ENCODE data around the gene ZNF175. TPM values are rescaled to one million over a fixed set of nuclear protein-coding genes. Genes with fewer than 3 reads are reported as not detected.

ZNF175 gene
- total RNA-seq, 2 experiments from 2014 or later: 6.6 to 8.0 TPM

GRCh38 chr19:51566489-51567100 is 4.5 kb upstream of the ZNF175 start:
- Mint-ChIP-seq H3K4me1 (ENCODE audit: low read depth) (peaks cover 7% of the 10 kb centered on the region), H3K36me3 (ENCODE audit: low read depth) (no peaks in the 10 kb centered on the region), H3K4me3 (no peak overlapping the region), H3K9me3 (no peaks in the 10 kb centered on the region), H3K27ac (no peak overlapping the region), H3K27me3 (peaks cover 17% of the 10 kb centered on the region)
- ChIA-PET POLR2A (no interaction called here), CTCF (interaction anchor here (0.6 to 0.7 kb wide), 2 partner anchors 12 to 94 kb away, joined by 3 read pairs; no protein-coding TSS in a partner anchor)
- TF ChIP-seq CTCF (IDR thresholded peaks at IDR 0.05): no peak
- ATAC-seq (no peak), DNase-seq (no peak)
- intact Hi-C loops (cut with micrococcal nuclease): no loop called here

GRCh38 chr19:51567583-51567982 is 3.5 kb upstream of the ZNF175 start:
- H3K36me3 Mint-ChIP-seq (ENCODE audit: low read depth): peaks cover 2% of the 10 kb centered on the region

GRCh38 chr19:51568456-51568855 is 2.6 kb upstream of the ZNF175 start:
- ATAC-seq (no peak), DNase-seq (no peak)
- peaks cover 12% of the 10 kb centered on the region for H3K27me3 Mint-ChIP-seq
- TF ChIP-seq CTCF (IDR thresholded peaks at IDR 0.05): no peak
- no peak overlapping the region for H3K27ac Mint-ChIP-seq
- no peaks in the 10 kb centered on the region for H3K9me3 Mint-ChIP-seq
- peaks cover 23% of the 10 kb centered on the region for H3K4me1 Mint-ChIP-seq (ENCODE audit: low read depth)
- CTCF ChIA-PET: no interaction called here
- peaks cover 9% of the 10 kb centered on the region for H3K36me3 Mint-ChIP-seq (ENCODE audit: low read depth)
- POLR2A ChIA-PET: no interaction called here
- H3K4me3 Mint-ChIP-seq: no peak overlapping the region
- intact Hi-C loops (cut with micrococcal nuclease): no loop called here

More at GRCh38 chr19:51567583-51567982, 3.5 kb upstream of the ZNF175 start:
- no peak for ATAC-seq
- Mint-ChIP-seq H3K27ac (no peak overlapping the region), H3K27me3 (peaks cover 14% of the 10 kb centered on the region), H3K4me1 (ENCODE audit: low read depth) (peaks cover 17% of the 10 kb centered on the region), H3K4me3 (no peak overlapping the region), H3K9me3 (no peaks in the 10 kb centered on the region)
- no peak for DNase-seq
- intact Hi-C loops (cut with micrococcal nuclease): no loop called here
- TF ChIP-seq CTCF (IDR thresholded peaks at IDR 0.05): no peak
- CTCF ChIA-PET: interaction anchor here (0.6 kb wide), 1 partner anchor 13 kb away, joined by 3 read pairs; no protein-coding TSS in a partner anchor
- POLR2A ChIA-PET: no interaction called here

GRCh38 chr19:51571599-51571998 is 516 bp downstream of the ZNF175 start:
- H3K27ac Mint-ChIP-seq: peak overlapping the region; percentile 91
- no peaks in the 10 kb centered on the region for H3K9me3 Mint-ChIP-seq
- H3K4me3 Mint-ChIP-seq: peak overlapping the region; percentile 90
- ChIA-PET CTCF (no interaction called here), POLR2A (no interaction called here)
- no peak for ATAC-seq
- no peak for TF ChIP-seq CTCF (IDR thresholded peaks at IDR 0.05)
- intact Hi-C loops (cut with micrococcal nuclease): no loop called here
- H3K4me1 Mint-ChIP-seq (ENCODE audit: low read depth): peaks cover 26% of the 10 kb centered on the region
- DNase-seq: no peak
- no peaks in the 10 kb centered on the region for H3K27me3 Mint-ChIP-seq
- H3K36me3 Mint-ChIP-seq (ENCODE audit: low read depth): peaks cover 18% of the 10 kb centered on the region

GRCh38 chr19:51572410-51572809 is 1.3 kb downstream of the ZNF175 start:
- ChIA-PET POLR2A (no interaction called here), CTCF (interaction anchor here (0.9 to 1.3 kb wide), 3 partner anchors 57 to 99 kb away, joined by 3 to 4 read pairs (median 3); no protein-coding TSS in a partner anchor)
- no peaks in the 10 kb centered on the region for H3K9me3 Mint-ChIP-seq
- no peaks in the 10 kb centered on the region for H3K27me3 Mint-ChIP-seq
- TF ChIP-seq CTCF (IDR thresholded peaks at IDR 0.05): no peak
- H3K27ac Mint-ChIP-seq: no peak overlapping the region
- DNase-seq (no peak), ATAC-seq (no peak)
- H3K36me3 Mint-ChIP-seq (ENCODE audit: low read depth): peaks cover 25% of the 10 kb centered on the region
- H3K4me1 Mint-ChIP-seq (ENCODE audit: low read depth): peaks cover 26% of the 10 kb centered on the region
- intact Hi-C loops (cut with micrococcal nuclease): no loop called here
- peak overlapping the region; percentile 90 for H3K4me3 Mint-ChIP-seq
